Left ventricle myocardium superior (tissue), 1 donor: ENCODE data around the gene LRRTM4. TPM values are rescaled to one million over a fixed set of nuclear protein-coding genes. Genes with fewer than 3 reads are reported as not detected.

Source experiments
- ATAC-seq: fragments of 200-7000 bp; cut with Tn5 transposase; one replicate; pipeline ENCODE4 v1.9.1; 2020; ENCODE audit warnings: mild to moderate bottlenecking, moderate library complexity
- DNase-seq: peaks from one replicate; pipeline ENCODE4 v3.0.0-alpha.2; 2020
- intact Hi-C: fragments of 100-400 bp; cut with micrococcal nuclease; formaldehyde crosslinking; loops from one replicate; pipeline ENCODE4 v1.11.0; 2022
- total RNA-seq: library from RNA; stranded (reverse); fragmentation: NEBNext Ultra II Directional; extraction: Animal tissue kit (Norgen Biotek cat#: 25700); gene quantifications from one replicate; pipeline ENCODE4 v1.2.1, GENCODE V29; 2021
- donor health status: DM: no; HTN: yes; CAD: no; lungs with severe emphysema.

LRRTM4 gene
- total RNA-seq, 1 donor from 2014 or later = 0.69 TPM

DNA sequence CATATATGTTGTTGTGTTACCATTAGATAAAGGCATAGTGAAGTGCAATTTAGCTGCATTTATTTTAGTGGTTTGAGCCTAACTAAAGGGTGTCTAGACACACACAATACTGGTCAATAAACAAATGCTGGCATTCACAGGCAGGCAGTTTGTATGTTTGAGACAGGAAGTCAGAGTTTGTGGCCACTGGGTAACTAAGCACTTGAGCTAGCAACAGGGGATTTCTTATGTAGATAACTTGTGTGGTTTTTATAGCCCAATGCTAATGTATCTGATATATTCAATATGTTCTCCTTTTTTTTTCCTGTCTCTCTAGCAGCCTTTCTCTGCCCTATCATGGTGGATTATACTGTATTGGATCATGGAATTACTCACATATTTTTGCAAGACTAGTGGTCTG is 38.1 kb downstream of the LRRTM4 start:
- intact Hi-C loops = no loop called here
- ATAC-seq = no peak

GRCh38 chr2:77479895-77480294 is 42.3 kb downstream of the LRRTM4 start:
- DNase-seq = no peak
- intact Hi-C loops = no loop called here
- no peak for ATAC-seq

More for the DNA sequence above, 38.1 kb downstream of the LRRTM4 start:
- DNase-seq = no peak

GRCh38 chr2:77479395-77479794 is 42.8 kb downstream of the LRRTM4 start:
- ATAC-seq (no peak), DNase-seq (no peak)
- intact Hi-C loops = no loop called here

DNA sequence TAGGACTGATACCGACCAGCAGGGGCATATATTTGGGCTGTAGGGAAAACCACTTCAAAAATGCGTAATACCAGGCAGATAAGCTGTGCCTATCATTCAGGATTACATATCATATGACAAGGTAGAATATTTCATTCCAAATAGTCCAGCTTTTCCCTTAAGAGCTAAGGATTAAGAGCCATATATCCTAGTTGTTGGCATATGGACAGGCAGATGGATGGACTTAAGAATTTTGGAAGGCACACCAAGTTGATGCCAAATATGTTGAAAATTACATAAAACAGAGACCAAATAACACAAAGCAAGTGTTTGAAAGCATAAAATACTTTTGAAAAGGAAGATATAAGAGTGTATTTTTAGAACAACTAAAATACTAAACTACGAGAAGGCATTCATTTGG is 52.1 kb downstream of the LRRTM4 start:
- intact Hi-C loops = no loop called here
- ATAC-seq (no peak), DNase-seq (no peak)

DNA sequence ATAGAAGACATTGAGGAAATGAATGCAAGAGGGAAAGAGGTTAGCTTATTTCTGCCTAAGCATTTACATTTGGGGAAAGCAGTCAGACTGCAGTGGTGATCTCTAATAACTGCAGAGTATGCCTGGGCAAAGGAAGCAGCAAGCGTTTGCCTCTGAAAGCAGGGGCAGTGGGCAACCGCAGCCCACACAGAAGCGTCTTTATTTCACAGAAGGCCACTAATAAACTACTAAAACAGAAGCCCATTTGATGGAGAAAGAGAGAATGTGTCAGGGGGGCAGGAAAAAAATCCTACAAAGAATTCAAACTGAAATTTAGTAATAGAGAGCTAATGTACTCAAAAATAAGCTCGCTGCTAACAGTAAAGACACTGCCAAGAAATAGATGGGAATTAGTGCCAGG is 53.1 kb downstream of the LRRTM4 start:
- ATAC-seq = no peak

DNA sequence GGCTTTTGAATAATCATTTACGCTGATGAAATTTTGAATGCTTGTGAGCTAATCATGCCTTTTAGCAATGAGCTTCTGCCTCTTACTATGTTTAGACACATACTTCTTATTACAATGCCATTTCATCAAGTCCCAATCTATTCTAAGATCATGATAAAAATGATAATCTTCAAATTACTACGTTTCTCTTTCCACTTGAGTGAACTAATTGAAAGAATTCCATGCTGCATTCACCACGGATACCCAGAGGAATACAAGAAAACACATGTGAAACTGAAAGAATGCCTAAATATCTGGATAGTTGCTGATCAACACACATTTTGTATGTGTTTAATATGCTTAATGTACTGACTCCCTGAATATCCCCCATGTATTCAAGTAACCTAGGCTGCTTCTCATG is 62.3 kb downstream of the LRRTM4 start:
- intact Hi-C loops = no loop called here
- ATAC-seq = no peak
- no peak for DNase-seq

More for the DNA sequence above, 53.1 kb downstream of the LRRTM4 start:
- intact Hi-C loops = no loop called here
- DNase-seq = no peak

DNA sequence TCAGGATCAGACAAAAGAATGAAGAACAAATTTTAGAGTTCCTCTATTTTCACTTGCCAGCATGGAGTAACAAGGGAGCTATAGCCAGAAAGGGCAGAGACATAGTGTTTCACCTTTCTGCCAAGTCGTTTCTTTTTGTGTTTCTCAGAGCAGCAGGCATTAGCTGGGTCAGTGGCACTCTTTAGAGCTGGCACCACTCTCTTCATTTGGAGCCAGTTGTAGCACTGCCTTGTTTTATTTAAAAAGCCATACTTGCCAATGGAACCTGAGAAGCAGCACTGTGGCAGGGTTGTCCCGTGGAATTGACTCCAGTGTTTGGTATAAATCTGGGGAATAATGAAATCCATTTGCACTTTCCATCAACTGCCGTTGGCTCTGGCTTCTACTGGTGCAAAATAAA is 64.0 kb downstream of the LRRTM4 start:
- peak; percentile 96 for ATAC-seq
- intact Hi-C loops = no loop called here
- no peak for DNase-seq

DNA sequence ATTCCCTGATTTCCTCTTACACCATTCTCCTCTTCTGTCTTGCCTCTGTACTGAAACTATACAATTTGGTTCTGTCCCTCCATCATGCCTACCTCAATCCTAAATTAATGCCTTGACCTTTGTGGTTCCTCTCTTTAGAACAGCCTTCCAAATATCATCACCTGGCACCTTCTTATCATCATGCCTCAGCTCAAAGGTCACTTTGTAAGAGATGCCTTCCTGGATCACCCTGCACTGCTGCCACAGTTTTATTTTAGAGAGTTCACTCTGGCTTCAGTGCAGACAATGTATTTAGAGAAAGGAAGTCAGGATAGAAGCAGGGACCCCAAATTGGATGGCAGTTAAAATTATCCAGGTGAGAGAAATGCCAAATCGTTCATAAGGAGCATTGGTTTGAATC is 64.5 kb downstream of the LRRTM4 start:
- intact Hi-C loops = no loop called here
- DNase-seq = no peak
- peak; percentile 96 for ATAC-seq

DNA sequence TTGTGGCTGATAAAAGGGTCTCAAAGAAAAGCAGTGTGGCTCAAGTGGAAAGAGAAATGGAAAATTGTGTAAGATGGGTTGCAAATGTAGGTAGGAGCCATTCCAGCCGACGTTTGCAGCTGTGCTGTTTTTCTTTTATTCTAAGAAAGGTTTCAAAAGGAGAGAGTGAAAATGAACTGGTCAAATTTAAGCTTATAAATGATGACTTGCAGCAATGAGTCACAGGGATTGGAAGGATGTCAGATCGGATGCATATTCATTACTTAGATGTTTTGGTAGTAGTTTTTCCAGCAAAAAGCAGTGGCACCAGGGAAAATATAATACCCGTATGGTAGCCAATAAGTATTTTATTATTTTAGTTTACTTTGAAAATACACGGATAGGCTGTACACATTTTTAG is 79.1 kb downstream of the LRRTM4 start:
- intact Hi-C loops = no loop called here
- ATAC-seq (no peak), DNase-seq (no peak)

- DNase-seq = no peak
- ATAC-seq = no peak
- intact Hi-C loops = loop anchor here (10.0 kb wide), 1 partner anchor 90 kb away; the partner anchor contains the start of gene LRRTM4
Measured at GRCh38 chr2:77434880-77435279, 87.3 kb downstream of the LRRTM4 start.

GRCh38 chr2:77428946-77429345 is 93.2 kb downstream of the LRRTM4 start:
- DNase-seq = no peak
- intact Hi-C loops = no loop called here
- ATAC-seq = no peak

DNA sequence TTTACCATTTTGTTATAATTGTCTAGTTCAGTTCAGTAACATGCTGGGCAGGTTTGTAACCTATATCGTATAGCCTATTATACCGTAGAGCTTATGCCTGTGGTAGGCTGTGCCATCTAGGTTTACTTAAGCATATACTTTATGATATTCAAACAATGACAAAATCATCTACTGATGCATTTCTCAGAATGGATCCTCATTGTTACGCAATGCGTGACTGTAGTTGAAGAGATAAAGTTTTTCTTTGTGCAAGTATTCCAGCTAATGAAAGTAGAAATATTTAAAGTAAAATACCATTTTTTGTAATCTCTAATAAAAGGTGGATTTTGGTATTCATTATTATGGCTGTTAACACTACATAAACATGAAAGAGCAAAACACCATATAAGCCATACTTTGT is 100.2 kb downstream of the LRRTM4 start:
- ATAC-seq (no peak), DNase-seq (no peak)
- intact Hi-C loops = no loop called here

GRCh38 chr2:77418537-77418936 is 103.6 kb downstream of the LRRTM4 start:
- peak; percentile 26 for ATAC-seq

DNA sequence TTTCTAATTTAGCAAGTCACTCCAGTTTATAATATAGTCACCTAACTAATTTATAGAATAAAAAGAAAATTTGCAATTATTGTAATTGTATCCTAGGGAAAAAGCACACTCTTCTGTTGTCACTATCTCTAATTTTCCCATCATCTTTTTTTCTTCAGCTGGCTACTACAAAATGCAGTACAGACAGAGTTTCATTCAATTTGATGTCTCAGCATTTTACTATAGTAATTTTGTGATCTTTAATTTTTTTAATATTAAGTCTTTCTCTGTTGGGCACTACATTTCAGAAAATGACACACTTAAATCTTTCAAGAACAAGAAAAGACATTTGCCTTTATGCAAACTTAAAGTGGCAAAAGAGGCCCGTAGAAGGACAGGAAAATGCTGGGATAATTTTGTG is 118.0 kb downstream of the LRRTM4 start:
- DNase-seq (no peak), ATAC-seq (no peak)
- intact Hi-C loops = no loop called here

More at GRCh38 chr2:77418537-77418936, 103.6 kb downstream of the LRRTM4 start:
- no peak for DNase-seq
- intact Hi-C loops = no loop called here

DNA sequence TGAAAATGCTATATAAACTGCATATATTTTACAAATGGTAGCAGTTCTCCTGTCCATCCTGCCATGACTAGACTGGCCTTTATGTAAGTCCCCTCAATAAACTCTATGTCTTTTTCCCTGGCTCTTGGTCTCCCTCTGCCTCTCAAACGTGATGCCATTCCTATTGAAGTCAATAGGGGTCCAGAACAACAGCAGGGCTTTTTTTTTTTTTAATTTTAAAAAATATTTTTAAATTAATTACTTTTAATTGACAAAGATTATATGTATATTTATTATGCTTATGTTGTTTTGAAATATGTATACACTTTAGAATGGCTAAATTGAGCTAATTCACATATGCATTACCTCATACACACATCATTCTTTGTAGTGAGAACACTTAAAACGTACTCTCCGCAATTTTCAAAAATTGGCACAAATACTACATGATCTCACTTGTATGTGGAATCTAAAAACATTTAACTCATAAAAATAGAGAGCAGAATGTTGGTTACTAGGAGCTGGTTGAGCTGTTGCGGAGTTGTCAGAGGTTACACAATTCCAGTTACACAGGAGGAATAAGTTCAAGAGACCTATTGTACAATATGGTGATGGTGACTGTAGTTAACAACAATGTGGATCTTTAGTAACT is 123.1 kb downstream of the LRRTM4 start:
- DNase-seq = no peak
- intact Hi-C loops = no loop called here
- no peak for ATAC-seq

DNA sequence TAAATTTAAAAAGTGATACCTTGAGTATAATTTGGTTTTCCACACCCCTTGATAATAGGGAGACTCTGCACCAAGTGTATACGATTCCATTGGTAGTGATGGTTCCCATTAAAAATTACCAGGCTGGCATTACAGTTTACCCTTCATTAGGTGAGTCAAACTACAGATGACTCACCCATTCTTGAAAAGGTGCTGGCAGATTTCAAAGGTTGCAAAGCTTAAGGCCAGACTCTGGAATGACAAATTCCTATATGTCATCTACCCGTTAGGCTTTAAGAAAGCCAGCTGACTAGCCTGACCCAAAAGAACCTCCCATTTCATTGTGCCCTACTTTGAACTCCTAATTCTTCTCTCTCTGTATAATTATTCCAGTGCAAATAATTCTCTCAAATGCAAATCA is 124.4 kb downstream of the LRRTM4 start:
- DNase-seq (no peak), ATAC-seq (no peak)
- intact Hi-C loops = no loop called here

DNA sequence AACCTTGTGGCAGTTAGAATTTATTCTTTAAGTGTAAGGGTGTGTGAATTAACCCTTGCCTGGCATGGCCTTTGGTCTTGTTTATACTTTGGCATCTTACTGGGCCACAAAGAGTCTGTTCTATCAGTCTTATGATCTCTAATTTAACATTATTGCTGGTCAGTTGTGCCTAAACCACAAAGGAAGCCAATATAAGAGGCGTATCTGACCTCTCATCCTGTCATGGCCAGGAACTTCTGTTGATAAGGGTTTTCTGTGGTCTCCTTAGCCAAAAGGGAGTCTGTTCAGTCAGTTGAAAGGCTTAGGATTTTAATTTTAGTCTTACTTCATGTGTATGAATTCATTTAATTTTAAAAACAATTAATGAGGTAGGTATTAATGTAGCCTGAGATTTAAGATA is 127.2 kb downstream of the LRRTM4 start:
- ATAC-seq (no peak), DNase-seq (no peak)
- intact Hi-C loops = no loop called here

GRCh38 chr2:77391119-77391518 is 131.1 kb downstream of the LRRTM4 start:
- intact Hi-C loops = no loop called here
- DNase-seq = no peak
- ATAC-seq = no peak

DNA sequence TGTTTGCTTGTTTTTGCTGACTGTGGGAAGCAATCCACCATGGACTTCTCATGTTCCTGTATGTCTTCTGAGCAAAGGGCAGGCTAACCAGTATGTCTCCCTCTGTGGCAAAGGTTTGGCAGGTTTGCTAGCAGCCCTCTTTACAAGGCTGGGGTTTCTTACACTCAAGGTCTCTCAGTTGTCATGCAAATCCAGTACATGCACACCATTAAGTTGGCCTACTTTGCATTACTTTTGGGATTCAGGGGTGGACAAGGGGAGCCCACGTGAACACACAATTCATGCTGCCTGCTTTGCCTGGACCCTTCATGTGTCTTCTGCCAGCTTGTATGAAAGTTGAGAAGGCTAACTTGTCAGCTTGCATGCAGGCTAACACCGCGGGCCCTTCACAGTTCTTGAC is 134.9 kb downstream of the LRRTM4 start:
- DNase-seq = no peak
- no peak for ATAC-seq
- intact Hi-C loops = no loop called here

- DNase-seq = no peak
- no peak for ATAC-seq
- intact Hi-C loops = no loop called here
Measured at GRCh38 chr2:77372636-77373035, 149.5 kb downstream of the LRRTM4 start.

- intact Hi-C loops = no loop called here
- no peak for ATAC-seq
- DNase-seq = no peak
Measured at GRCh38 chr2:77370511-77370910, 151.7 kb downstream of the LRRTM4 start.

DNA sequence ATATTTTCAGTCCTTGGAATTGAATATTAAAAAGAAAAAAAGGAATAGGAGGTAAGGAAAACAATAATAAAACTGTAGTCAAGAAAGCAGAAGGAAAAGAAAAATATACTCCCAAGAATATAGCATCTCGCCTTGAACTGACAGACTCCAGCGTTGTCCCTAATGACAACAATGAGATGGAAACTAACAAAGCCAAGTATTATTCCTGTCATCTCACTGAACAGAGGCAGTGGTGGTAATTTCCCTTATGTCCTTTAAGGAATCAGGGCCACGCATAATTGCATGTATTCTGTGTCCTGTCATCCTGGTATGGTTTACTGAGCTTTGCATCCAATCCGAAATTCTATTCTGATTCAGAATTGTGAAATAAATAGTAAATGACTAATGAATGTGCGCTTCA is 158.9 kb downstream of the LRRTM4 start:
- DNase-seq (no peak), ATAC-seq (no peak)
- intact Hi-C loops = no loop called here
